OCI-LY1 (cell line): Measurements from ENCODE around the gene HLA-DQB2.

ENCODE experiments used
- CTCF ChIP-seq: fragments of 200-600 bp; sonication (generic), shearing (Covaris generic); IDR thresholded peaks from 2 replicates; pipeline ENCODE4 v1.5.1; 2017; ENCODE audit warnings: mild to moderate bottlenecking, antibody characterized with exemption, low read length, moderate library complexity, mixed read lengths
- EZH2 ChIP-seq: fragments of 200-600 bp; sonication (generic), shearing (Covaris generic); IDR thresholded peaks from 2 replicates; pipeline ENCODE4 v1.8.0; 2017; ENCODE audit warnings: borderline replicate concordance, mixed run types, mild to moderate bottlenecking, antibody characterized with exemption, low read length, moderate library complexity, mixed read lengths

GRCh38 chr6:32772656-32773055, 9.3 kb upstream of the HLA-DQB2 start:
- TF ChIP-seq EZH2: no peak
- no peak for TF ChIP-seq CTCF
